Upper lobe of right lung (tissue), 1 donor: Measurements from ENCODE around the gene PLEKHM1. TPM values are rescaled to one million over a fixed set of nuclear protein-coding genes. Genes with fewer than 3 reads are reported as not detected.

Experiments
- ATAC-seq: fragments of 200-7000 bp; cut with Tn5 transposase; one replicate; pipeline ENCODE4 v1.9.1; 2020; ENCODE audit warnings: mild to moderate bottlenecking, moderate library complexity
- DNase-seq: peaks from one replicate; pipeline ENCODE4 v3.0.0-alpha.2; 2020
- H3K27ac ChIP-seq: fragments of 200-600 bp; one replicate; pipeline ENCODE4 v1.8.0; 2022
- H3K27me3 ChIP-seq: fragments of 200-600 bp; one replicate; pipeline ENCODE4 v1.8.0; 2022; ENCODE audit warnings: mild to moderate bottlenecking
- H3K36me3 ChIP-seq: fragments of 200-600 bp; one replicate; pipeline ENCODE4 v1.8.0; 2022
- H3K4me1 ChIP-seq: fragments of 200-600 bp; one replicate; pipeline ENCODE4 v1.8.0; 2022
- H3K4me3 ChIP-seq: fragments of 200-600 bp; one replicate; pipeline ENCODE4 v1.8.0; 2022; ENCODE audit warnings: mild to moderate bottlenecking
- H3K9me3 ChIP-seq: fragments of 200-600 bp; one replicate; pipeline ENCODE4 v1.8.0; 2022
- intact Hi-C: fragments of 100-400 bp; cut with DNase I; formaldehyde crosslinking; loops from one replicate; pipeline ENCODE4 v1.11.0; 2022
- total RNA-seq: library from RNA; stranded (reverse); fragmentation: NEBNext Ultra II Directional; extraction: Animal tissue kit (Norgen Biotek cat#: 25700); gene quantifications from one replicate; pipeline ENCODE4 v1.2.1, GENCODE V29; 2021
- TF ChIP-seq, protein P1 (sequence below): fragments of 200-600 bp; IDR thresholded peaks from one replicate; pipeline ENCODE4 v1.8.0; 2022; ENCODE audit warnings: antibody characterized with exemption
- donor health status: DM: no; HTN: yes; CAD: no; lungs with severe emphysema.

Gene PLEKHM1
- total RNA-seq, 1 donor from 2014 or later = 69.8 TPM

DNA sequence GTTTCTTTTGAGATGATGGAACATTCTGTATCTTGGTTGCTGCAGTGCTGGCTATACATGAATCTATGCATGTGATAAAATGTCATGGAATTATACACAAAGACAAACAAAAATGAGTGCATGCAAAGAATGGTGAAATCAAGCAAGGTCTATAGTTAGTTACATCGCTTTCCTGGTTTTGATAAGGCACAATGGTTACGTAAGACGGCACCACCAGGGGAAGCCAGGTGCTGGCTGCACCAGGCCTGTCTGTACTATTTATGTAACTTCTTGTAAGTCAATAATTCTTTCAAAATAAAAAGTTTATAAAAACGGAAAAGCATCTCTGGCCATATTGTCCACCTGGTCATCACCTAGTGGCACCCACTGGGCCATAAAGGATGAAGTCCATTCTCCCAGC, 104.3 kb downstream of the PLEKHM1 start:
- Histone ChIP-seq H3K4me1 (peaks cover 5% of the 10 kb centered on the region), H3K9me3 (no peaks in the 10 kb centered on the region), H3K27me3 (no peaks in the 10 kb centered on the region), H3K36me3 (no peaks in the 10 kb centered on the region), H3K4me3 (no peak overlapping the region), H3K27ac (no peak overlapping the region)
- TF ChIP-seq, protein P1, sequence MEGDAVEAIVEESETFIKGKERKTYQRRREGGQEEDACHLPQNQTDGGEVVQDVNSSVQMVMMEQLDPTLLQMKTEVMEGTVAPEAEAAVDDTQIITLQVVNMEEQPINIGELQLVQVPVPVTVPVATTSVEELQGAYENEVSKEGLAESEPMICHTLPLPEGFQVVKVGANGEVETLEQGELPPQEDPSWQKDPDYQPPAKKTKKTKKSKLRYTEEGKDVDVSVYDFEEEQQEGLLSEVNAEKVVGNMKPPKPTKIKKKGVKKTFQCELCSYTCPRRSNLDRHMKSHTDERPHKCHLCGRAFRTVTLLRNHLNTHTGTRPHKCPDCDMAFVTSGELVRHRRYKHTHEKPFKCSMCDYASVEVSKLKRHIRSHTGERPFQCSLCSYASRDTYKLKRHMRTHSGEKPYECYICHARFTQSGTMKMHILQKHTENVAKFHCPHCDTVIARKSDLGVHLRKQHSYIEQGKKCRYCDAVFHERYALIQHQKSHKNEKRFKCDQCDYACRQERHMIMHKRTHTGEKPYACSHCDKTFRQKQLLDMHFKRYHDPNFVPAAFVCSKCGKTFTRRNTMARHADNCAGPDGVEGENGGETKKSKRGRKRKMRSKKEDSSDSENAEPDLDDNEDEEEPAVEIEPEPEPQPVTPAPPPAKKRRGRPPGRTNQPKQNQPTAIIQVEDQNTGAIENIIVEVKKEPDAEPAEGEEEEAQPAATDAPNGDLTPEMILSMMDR = no peak
- intact Hi-C loops = loop anchor here (5.0 kb wide), 2 partner anchors 114 to 164 kb away; partner anchors contain the start of gene FMNL1
- ATAC-seq (no peak), DNase-seq (no peak)

Other genes with a start within 250 kb of the PLEKHM1 start
- not detected for gene SPATA32, start 228.6 kb downstream of the PLEKHM1 start, total RNA-seq
- 9.9 TPM for gene MAP3K14, start 173.7 kb downstream of the PLEKHM1 start, total RNA-seq
- 73.8 TPM for gene ARHGAP27, start 57.9 kb downstream of the PLEKHM1 start, total RNA-seq